GM12878 (cell line): ENCODE measurements around the gene MAMDC4. TPM values are rescaled to one million over a fixed set of nuclear protein-coding genes. Genes with fewer than 3 reads are reported as not detected.
A peak's percentile ranks its signal among the peaks of the same experiment; 100 is the strongest.

Experiments used
- ATF7 ChIP-seq: fragments of 450-650 bp; IDR thresholded peaks from 2 replicates; pipeline ENCODE4 v1.6.1; 2016; ENCODE audit warnings: low read depth, mild to moderate bottlenecking
- BCL11A ChIP-seq: IDR thresholded peaks from 2 replicates; pipeline ENCODE4 v1.6.1; 2011; ENCODE audit warnings: low read depth, low read length
- CBFB ChIP-seq: IDR thresholded peaks from 2 replicates; pipeline ENCODE4 v1.6.1; 2016; ENCODE audit warnings: antibody characterized with exemption, low read depth
- CHD4 ChIP-seq: fragments of 200-600 bp; sonication (generic); IDR thresholded peaks from 2 replicates; pipeline ENCODE4 v1.6.1; 2016; ENCODE audit warnings: mild to moderate bottlenecking
- CREB1 ChIP-seq: IDR thresholded peaks from 2 replicates; pipeline ENCODE4 v1.6.1; 2012; ENCODE audit warnings: low read depth, mild to moderate bottlenecking, inconsistent platforms
- CREM ChIP-seq: IDR thresholded peaks from 2 replicates; pipeline ENCODE4 v1.6.1; 2014; ENCODE audit warnings: antibody characterized with exemption, low read depth
- EED ChIP-seq: sonication (generic); IDR thresholded peaks from 2 replicates; pipeline ENCODE4 v1.6.1; 2016; ENCODE audit warnings: antibody characterized with exemption, low read depth
- HDGF ChIP-seq: fragments of 450-650 bp; IDR thresholded peaks from 2 replicates; pipeline ENCODE4 v1.6.1; 2016; ENCODE audit warnings: antibody characterized with exemption
- KAT2A ChIP-seq: conservative IDR thresholded peaks from 2 replicates; pipeline ENCODE4 v1.6.1; 2011; ENCODE audit warnings: low read depth, low read length; ENCODE audit not compliant: control insufficient read depth
- KDM1A ChIP-seq: fragments of 200-600 bp; sonication (generic); IDR thresholded peaks from 2 replicates; pipeline ENCODE4 v1.6.1; 2016; ENCODE audit warnings: borderline replicate concordance
- LARP7 ChIP-seq: fragments of 450-650 bp; IDR thresholded peaks from 2 replicates; pipeline ENCODE4 v1.6.1; 2017; ENCODE audit warnings: mild to moderate bottlenecking
- PAX5 ChIP-seq: IDR thresholded peaks from 2 replicates; pipeline ENCODE4 v1.6.1; 2011; ENCODE audit warnings: low read depth, low read length, borderline replicate concordance
- PAX8 ChIP-seq: fragments of 450-650 bp; IDR thresholded peaks from 2 replicates; pipeline ENCODE4 v1.6.1; 2017; ENCODE audit warnings: mild to moderate bottlenecking, moderate library complexity
- RAD51 ChIP-seq: fragments of 450-650 bp; IDR thresholded peaks from 2 replicates; pipeline ENCODE4 v1.6.1; 2016; ENCODE audit warnings: moderate library complexity, mild to moderate bottlenecking, inconsistent platforms
- SIN3A ChIP-seq: IDR thresholded peaks from 2 replicates; pipeline ENCODE4 v1.6.1; 2012; ENCODE audit warnings: low read depth, low read length, improper control_type of control experiment
- SUZ12 ChIP-seq: fragments of 200-600 bp; sonication (generic); IDR thresholded peaks from one replicate; pipeline ENCODE4 v1.6.1; 2018; ENCODE audit warnings: antibody characterized with exemption, mild to moderate bottlenecking; ENCODE audit not compliant: unreplicated experiment
- TARDBP ChIP-seq: IDR thresholded peaks from 2 replicates; pipeline ENCODE4 v1.6.1; 2016; ENCODE audit warnings: borderline replicate concordance
- YBX1 ChIP-seq: fragments of 450-650 bp; IDR thresholded peaks from 2 replicates; pipeline ENCODE4 v1.6.1; 2016; ENCODE audit warnings: antibody characterized with exemption
- ZBED1 ChIP-seq: IDR thresholded peaks from 2 replicates; pipeline ENCODE4 v1.6.1; 2016; ENCODE audit warnings: borderline replicate concordance
- ZSCAN29 ChIP-seq: fragments of 450-650 bp; IDR thresholded peaks from 2 replicates; pipeline ENCODE4 v1.6.1; 2017; ENCODE audit warnings: mild to moderate bottlenecking, moderate library complexity
- polyA plus RNA-seq, 11 experiments: library from polyadenylated mRNA; depleted of rRNA in 4 of 11; unstranded in 6 of 11; stranded (reverse) in 5 of 11; fragments of >200 nt; fragmentation: Nextera tagmentation in 4 of 11; fragmentation: Illumina TruSeq in 1 of 11; extraction: Ambion mirVana in 4 of 11; extraction: Trizol in 1 of 11; gene quantifications; 1 replicate in 1 of 11; 2 replicates in 10 of 11; pipeline versions ENCODE4 v1.2.1 to v1.2.3, GENCODE V29; 2011 to 2016; ENCODE audit warnings: inconsistent platforms in 2 of 11, missing spikeins in 2 of 11, low read depth in 1 of 11
- total RNA-seq, 4 experiments: library from RNA; depleted of rRNA in 3 of 4; stranded (reverse); fragments of >200 nt in 3 of 4; fragmentation: Illumina TruSeq in 1 of 4; extraction: Trizol in 1 of 4; gene quantifications; 2 replicates each; pipeline versions ENCODE4 v1.2.1 to v1.2.3, GENCODE V29; 2013 to 2021
- TF ChIP-seq, protein P1 (sequence below): IDR thresholded peaks from 2 replicates; pipeline ENCODE4 v1.6.1; 2012; ENCODE audit warnings: low read depth, low read length, improper control_type of control experiment
- TF ChIP-seq, protein P2 (sequence below): IDR thresholded peaks from 2 replicates; pipeline ENCODE4 v1.6.1; 2011; ENCODE audit warnings: low read depth, mild to moderate bottlenecking, low read length, moderate library complexity, borderline replicate concordance; ENCODE audit errors: extremely low read depth
- TF ChIP-seq, protein P3 (sequence below): fragments of 450-650 bp; IDR thresholded peaks from 2 replicates; pipeline ENCODE4 v1.6.1; 2016; ENCODE audit warnings: mild to moderate bottlenecking
- TF ChIP-seq, protein P4 (sequence below): fragments of 450-650 bp; IDR thresholded peaks from 2 replicates; pipeline ENCODE4 v1.6.1; 2016; ENCODE audit warnings: mild to moderate bottlenecking
- TF ChIP-seq, protein P5 (sequence below): IDR thresholded peaks from 2 replicates; pipeline ENCODE4 v1.6.1; 2012; ENCODE audit warnings: mild to moderate bottlenecking, low read depth, low read length

Gene MAMDC4
- total and polyA plus RNA-seq, 10 of the 15 experiments (the other 5 are each of a cell fraction or from before 2014, with no cell fraction given), result 0.22 to 5.7 (median 2.4) TPM; not detected in 1

DNA sequence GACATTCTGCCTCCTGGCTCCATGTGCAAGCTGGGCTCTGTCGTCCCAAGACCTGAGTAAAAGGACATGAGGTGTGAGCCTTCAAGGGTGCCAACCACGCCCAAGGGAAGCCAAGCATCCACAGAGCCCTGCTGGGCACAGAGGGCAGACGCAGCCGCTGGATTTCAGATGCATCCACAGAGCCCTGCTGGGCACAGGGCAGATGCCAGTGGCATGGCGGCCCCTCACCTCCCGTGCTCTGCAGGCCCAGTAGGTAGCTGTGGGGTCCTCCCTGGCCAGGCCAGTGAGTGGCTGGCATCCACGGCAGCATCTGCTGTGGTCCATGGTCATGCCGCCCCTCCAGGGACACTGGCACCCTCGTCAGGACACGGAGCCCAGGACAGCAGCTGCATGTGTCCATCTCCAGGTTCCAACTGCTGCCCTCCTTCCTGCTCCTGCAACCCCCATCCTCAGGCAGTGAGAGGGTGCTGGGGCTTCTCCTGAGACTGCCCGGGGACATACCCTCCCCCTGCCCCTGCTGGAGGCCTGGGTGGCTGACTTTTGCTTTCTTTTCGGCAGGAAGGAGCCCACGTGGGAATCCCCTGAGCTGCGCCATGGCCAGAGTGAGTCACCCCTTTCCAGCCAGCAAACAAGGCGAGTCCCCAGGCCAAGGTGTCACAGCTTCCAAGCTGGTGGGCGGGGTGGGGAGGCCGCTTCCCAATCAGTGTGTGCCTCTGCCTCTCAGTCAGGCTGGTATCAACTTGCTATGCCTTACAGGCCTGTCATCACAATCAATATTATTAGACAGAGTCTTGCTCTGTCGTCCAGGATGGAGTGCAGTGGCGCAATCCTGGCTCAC lies 30.2 kb downstream of the MAMDC4 start (continued):
- no peak for TF ChIP-seq KAT2A
- peak; percentile 79 for TF ChIP-seq ATF7
- TF ChIP-seq CREB1, result no peak
- TF ChIP-seq EED, result peak; percentile 65; the same call in 1 of the 2 replicates
- TF ChIP-seq PAX8, result no peak
- TF ChIP-seq, protein P1, sequence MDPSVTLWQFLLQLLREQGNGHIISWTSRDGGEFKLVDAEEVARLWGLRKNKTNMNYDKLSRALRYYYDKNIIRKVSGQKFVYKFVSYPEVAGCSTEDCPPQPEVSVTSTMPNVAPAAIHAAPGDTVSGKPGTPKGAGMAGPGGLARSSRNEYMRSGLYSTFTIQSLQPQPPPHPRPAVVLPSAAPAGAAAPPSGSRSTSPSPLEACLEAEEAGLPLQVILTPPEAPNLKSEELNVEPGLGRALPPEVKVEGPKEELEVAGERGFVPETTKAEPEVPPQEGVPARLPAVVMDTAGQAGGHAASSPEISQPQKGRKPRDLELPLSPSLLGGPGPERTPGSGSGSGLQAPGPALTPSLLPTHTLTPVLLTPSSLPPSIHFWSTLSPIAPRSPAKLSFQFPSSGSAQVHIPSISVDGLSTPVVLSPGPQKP, result no peak
- peak; percentile 84; the same call in 1 of the 2 replicates for TF ChIP-seq HDGF
- TF ChIP-seq, protein P2, sequence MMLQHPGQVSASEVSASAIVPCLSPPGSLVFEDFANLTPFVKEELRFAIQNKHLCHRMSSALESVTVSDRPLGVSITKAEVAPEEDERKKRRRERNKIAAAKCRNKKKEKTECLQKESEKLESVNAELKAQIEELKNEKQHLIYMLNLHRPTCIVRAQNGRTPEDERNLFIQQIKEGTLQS, result no peak
- no peak for TF ChIP-seq CBFB
- TF ChIP-seq SIN3A, result peak; percentile 68; the same call in 1 of the 2 replicates
- no peak for TF ChIP-seq KDM1A
- TF ChIP-seq LARP7, result peak; percentile 69
- TF ChIP-seq, protein P3, sequence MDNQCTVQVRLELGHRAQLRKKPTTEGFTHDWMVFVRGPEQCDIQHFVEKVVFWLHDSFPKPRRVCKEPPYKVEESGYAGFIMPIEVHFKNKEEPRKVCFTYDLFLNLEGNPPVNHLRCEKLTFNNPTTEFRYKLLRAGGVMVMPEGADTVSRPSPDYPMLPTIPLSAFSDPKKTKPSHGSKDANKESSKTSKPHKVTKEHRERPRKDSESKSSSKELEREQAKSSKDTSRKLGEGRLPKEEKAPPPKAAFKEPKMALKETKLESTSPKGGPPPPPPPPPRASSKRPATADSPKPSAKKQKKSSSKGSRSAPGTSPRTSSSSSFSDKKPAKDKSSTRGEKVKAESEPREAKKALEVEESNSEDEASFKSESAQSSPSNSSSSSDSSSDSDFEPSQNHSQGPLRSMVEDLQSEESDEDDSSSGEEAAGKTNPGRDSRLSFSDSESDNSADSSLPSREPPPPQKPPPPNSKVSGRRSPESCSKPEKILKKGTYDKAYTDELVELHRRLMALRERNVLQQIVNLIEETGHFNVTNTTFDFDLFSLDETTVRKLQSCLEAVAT, result peak; percentile 99
- TF ChIP-seq PAX5, result peak; percentile 43; the same call in 1 of the 2 replicates
- no peak for TF ChIP-seq ZSCAN29
- TF ChIP-seq CREM, result peak; percentile 59; the same call in 1 of the 2 replicates
- TF ChIP-seq CHD4, result no peak
- peak; percentile 52; the same call in 1 of the 2 replicates for TF ChIP-seq RAD51
- TF ChIP-seq SUZ12, result no peak
- TF ChIP-seq, protein P4, sequence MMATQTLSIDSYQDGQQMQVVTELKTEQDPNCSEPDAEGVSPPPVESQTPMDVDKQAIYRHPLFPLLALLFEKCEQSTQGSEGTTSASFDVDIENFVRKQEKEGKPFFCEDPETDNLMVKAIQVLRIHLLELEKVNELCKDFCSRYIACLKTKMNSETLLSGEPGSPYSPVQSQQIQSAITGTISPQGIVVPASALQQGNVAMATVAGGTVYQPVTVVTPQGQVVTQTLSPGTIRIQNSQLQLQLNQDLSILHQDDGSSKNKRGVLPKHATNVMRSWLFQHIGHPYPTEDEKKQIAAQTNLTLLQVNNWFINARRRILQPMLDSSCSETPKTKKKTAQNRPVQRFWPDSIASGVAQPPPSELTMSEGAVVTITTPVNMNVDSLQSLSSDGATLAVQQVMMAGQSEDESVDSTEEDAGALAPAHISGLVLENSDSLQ, result no peak; the same call in 1 of the 2 replicates
- no peak for TF ChIP-seq YBX1
- no peak for TF ChIP-seq TARDBP
- TF ChIP-seq, protein P5, sequence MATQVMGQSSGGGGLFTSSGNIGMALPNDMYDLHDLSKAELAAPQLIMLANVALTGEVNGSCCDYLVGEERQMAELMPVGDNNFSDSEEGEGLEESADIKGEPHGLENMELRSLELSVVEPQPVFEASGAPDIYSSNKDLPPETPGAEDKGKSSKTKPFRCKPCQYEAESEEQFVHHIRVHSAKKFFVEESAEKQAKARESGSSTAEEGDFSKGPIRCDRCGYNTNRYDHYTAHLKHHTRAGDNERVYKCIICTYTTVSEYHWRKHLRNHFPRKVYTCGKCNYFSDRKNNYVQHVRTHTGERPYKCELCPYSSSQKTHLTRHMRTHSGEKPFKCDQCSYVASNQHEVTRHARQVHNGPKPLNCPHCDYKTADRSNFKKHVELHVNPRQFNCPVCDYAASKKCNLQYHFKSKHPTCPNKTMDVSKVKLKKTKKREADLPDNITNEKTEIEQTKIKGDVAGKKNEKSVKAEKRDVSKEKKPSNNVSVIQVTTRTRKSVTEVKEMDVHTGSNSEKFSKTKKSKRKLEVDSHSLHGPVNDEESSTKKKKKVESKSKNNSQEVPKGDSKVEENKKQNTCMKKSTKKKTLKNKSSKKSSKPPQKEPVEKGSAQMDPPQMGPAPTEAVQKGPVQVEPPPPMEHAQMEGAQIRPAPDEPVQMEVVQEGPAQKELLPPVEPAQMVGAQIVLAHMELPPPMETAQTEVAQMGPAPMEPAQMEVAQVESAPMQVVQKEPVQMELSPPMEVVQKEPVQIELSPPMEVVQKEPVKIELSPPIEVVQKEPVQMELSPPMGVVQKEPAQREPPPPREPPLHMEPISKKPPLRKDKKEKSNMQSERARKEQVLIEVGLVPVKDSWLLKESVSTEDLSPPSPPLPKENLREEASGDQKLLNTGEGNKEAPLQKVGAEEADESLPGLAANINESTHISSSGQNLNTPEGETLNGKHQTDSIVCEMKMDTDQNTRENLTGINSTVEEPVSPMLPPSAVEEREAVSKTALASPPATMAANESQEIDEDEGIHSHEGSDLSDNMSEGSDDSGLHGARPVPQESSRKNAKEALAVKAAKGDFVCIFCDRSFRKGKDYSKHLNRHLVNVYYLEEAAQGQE, result no peak
- TF ChIP-seq ZBED1, result no peak
- no peak for TF ChIP-seq BCL11A
